ENCODE results near the gene MAN1A2. TPM values are rescaled to one million over a fixed set of nuclear protein-coding genes. Genes with fewer than 3 reads are reported as not detected.

The MAN1A2 gene
- total RNA-seq, 6 experiments from 2014 or later: 38.0 to 45.1 (median 40.7) TPM

DNA sequence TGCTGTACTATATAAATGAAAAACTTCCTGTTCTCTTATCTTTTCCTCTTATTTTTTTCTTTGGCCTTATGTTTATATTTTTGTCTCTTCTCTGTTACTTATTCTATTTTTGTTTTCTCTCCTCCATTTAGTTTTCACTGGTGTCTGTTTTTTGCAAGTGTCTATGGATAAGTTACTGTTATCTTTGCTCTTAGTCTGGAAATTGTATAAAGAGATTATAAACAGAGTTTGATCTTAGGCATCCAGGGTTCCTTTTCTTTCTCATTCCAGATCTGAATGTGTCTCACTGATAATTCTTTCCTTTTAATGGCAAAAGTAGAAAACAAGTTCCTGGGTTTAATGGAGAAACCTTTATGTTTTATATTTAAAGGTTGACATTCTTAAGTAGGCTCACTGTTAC is 34.5 kb downstream of the MAN1A2 start:
- no peak for TF ChIP-seq CTCF (IDR thresholded peaks at IDR 0.05)
- H3K27me3 Mint-ChIP-seq (ENCODE audit: insufficient read depth): no peaks in the 10 kb centered on the region
- peaks cover 4% of the 10 kb centered on the region; the same call in 1 of the 2 replicates for H3K9me3 Mint-ChIP-seq
- peaks cover 21% of the 10 kb centered on the region for H3K36me3 Mint-ChIP-seq (ENCODE audit: low read depth)
- DNase-seq: no peak
- no peak overlapping the region for H3K4me3 Mint-ChIP-seq
- H3K4me1 Mint-ChIP-seq (ENCODE audit: low read depth): peaks cover 7% of the 10 kb centered on the region; the same call in 1 of the 2 replicates
- no peak overlapping the region for H3K27ac Mint-ChIP-seq

- DNase-seq: no peak
- Mint-ChIP-seq H3K36me3 (ENCODE audit: low read depth) (peaks cover 21% of the 10 kb centered on the region), H3K27ac (no peak overlapping the region), H3K9me3 (peaks cover 4% of the 10 kb centered on the region; the same call in 1 of the 2 replicates), H3K4me3 (no peak overlapping the region), H3K4me1 (ENCODE audit: low read depth) (peaks cover 7% of the 10 kb centered on the region; the same call in 1 of the 2 replicates), H3K27me3 (ENCODE audit: insufficient read depth) (no peaks in the 10 kb centered on the region)
- TF ChIP-seq CTCF (IDR thresholded peaks at IDR 0.05): no peak
These were observed 36.3 kb downstream of the MAN1A2 start for GRCh38 chr1:117403597-117403996.

- Mint-ChIP-seq H3K36me3 (ENCODE audit: low read depth) (peaks cover 21% of the 10 kb centered on the region), H3K4me3 (no peak overlapping the region), H3K27me3 (ENCODE audit: insufficient read depth) (no peaks in the 10 kb centered on the region), H3K27ac (no peak overlapping the region), H3K9me3 (peaks cover 4% of the 10 kb centered on the region; the same call in 1 of the 2 replicates), H3K4me1 (ENCODE audit: low read depth) (peaks cover 7% of the 10 kb centered on the region; the same call in 1 of the 2 replicates)
- DNase-seq: no peak
- TF ChIP-seq CTCF (IDR thresholded peaks at IDR 0.05): no peak
These were observed 37.8 kb downstream of the MAN1A2 start for GRCh38 chr1:117405042-117405441.

DNA sequence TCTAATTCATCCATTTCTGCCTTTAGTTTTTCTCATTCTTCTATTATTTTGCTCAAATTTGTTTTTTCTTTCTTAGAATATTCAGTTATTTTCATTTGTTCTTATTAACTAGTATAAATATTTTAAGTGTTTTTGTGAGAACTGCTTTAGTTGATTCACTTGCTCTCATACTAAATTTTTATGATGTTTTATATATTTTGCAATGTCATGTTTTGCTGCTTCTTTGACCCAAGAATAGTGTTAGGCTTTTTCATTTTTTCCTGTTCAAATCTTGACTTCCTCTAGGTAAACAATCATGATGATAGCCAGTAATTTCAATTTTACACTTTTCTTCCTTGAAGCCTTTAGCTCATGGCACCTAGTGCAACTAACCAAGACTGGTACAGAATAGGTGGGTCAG is 45.2 kb downstream of the MAN1A2 start:
- H3K27ac Mint-ChIP-seq: no peak overlapping the region
- peaks cover 20% of the 10 kb centered on the region for H3K4me1 Mint-ChIP-seq (ENCODE audit: low read depth)
- no peak overlapping the region for H3K4me3 Mint-ChIP-seq
- H3K9me3 Mint-ChIP-seq: no peaks in the 10 kb centered on the region
- TF ChIP-seq CTCF (IDR thresholded peaks at IDR 0.05): no peak
- no peaks in the 10 kb centered on the region for H3K27me3 Mint-ChIP-seq (ENCODE audit: insufficient read depth)
- no peak for DNase-seq
- H3K36me3 Mint-ChIP-seq (ENCODE audit: low read depth): peaks cover 13% of the 10 kb centered on the region; the same call in 1 of the 2 replicates

- DNase-seq: no peak
- no peak for TF ChIP-seq CTCF (IDR thresholded peaks at IDR 0.05)
- H3K27ac Mint-ChIP-seq: no peak overlapping the region
- H3K4me3 Mint-ChIP-seq: no peak overlapping the region
- peaks cover 20% of the 10 kb centered on the region for H3K4me1 Mint-ChIP-seq (ENCODE audit: low read depth)
- peaks cover 13% of the 10 kb centered on the region; the same call in 1 of the 2 replicates for H3K36me3 Mint-ChIP-seq (ENCODE audit: low read depth)
- H3K9me3 Mint-ChIP-seq: no peaks in the 10 kb centered on the region
- H3K27me3 Mint-ChIP-seq (ENCODE audit: insufficient read depth): no peaks in the 10 kb centered on the region
These were observed 46.2 kb downstream of the MAN1A2 start for GRCh38 chr1:117413412-117413811.

DNA sequence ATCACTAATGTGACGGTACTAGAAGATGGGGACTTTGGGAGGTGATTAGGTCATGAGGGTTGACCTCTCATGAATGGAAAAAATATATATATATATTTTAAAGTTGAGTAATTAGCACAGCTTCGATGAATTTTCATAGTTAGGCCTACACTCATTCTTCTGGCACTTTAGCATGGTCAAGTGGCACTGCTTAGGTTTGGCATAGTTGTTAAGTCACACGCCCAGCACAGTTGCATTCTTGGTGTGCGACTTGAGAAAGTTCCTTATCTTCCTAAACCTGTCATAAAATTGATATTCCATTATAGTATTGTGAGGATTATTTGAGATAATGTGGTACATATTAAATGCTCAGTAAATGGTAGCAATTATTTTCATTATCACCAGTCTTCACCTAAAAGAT is 47.7 kb downstream of the MAN1A2 start:
- Mint-ChIP-seq H3K9me3 (no peaks in the 10 kb centered on the region), H3K4me3 (no peak overlapping the region), H3K36me3 (ENCODE audit: low read depth) (peaks cover 13% of the 10 kb centered on the region; the same call in 1 of the 2 replicates), H3K27me3 (ENCODE audit: insufficient read depth) (no peaks in the 10 kb centered on the region), H3K4me1 (ENCODE audit: low read depth) (peaks cover 20% of the 10 kb centered on the region), H3K27ac (no peak overlapping the region)
- TF ChIP-seq CTCF (IDR thresholded peaks at IDR 0.05): no peak
- DNase-seq: no peak
